ENCODE results near the gene MBP. TPM values are rescaled to one million over a fixed set of nuclear protein-coding genes. Genes with fewer than 3 reads are reported as not detected.

The MBP gene
- total RNA-seq, 1 donor from 2014 or later = 90.6 TPM

GRCh38 chr18:77007251-77007650 lies 125.3 kb downstream of the MBP start:
- TF ChIP-seq CTCF (IDR thresholded peaks at IDR 0.05) = no peak
- ATAC-seq = no peak
- Histone ChIP-seq H3K9me3 (no peaks in the 10 kb centered on the region), H3K36me3 (peaks cover 27% of the 10 kb centered on the region), H3K27me3 (ENCODE audit: low read depth) (no peaks in the 10 kb centered on the region), H3K4me3 (no peak overlapping the region), H3K4me1 (peaks cover 23% of the 10 kb centered on the region), H3K27ac (peak overlapping the region; percentile 69)
- intact Hi-C loops (cut with DNase I) = no loop called here
- DNase-seq = no peak

GRCh38 chr18:77006305-77007175 lies 126.0 kb downstream of the MBP start:
- no peak for TF ChIP-seq CTCF (IDR thresholded peaks at IDR 0.05)
- DNase-seq (peak; percentile 57), ATAC-seq (peak; percentile 52 to 70)
- intact Hi-C loops (cut with DNase I) = no loop called here
- Histone ChIP-seq H3K4me3 (no peak overlapping the region), H3K4me1 (peaks cover 23% of the 10 kb centered on the region), H3K27me3 (ENCODE audit: low read depth) (no peaks in the 10 kb centered on the region), H3K9me3 (no peaks in the 10 kb centered on the region), H3K27ac (peak overlapping the region; percentile 69), H3K36me3 (peaks cover 27% of the 10 kb centered on the region)

- no peaks in the 10 kb centered on the region for H3K9me3 ChIP-seq
- H3K27me3 ChIP-seq (ENCODE audit: low read depth) = no peaks in the 10 kb centered on the region
- H3K27ac ChIP-seq = peak overlapping the region; percentile 69
- no peak for ATAC-seq
- no peak for TF ChIP-seq CTCF (IDR thresholded peaks at IDR 0.05)
- H3K4me3 ChIP-seq = no peak overlapping the region
- H3K4me1 ChIP-seq = peaks cover 29% of the 10 kb centered on the region
- intact Hi-C loops (cut with DNase I) = no loop called here
- DNase-seq = no peak
- H3K36me3 ChIP-seq = peaks cover 18% of the 10 kb centered on the region
Observed at GRCh38 chr18:77005651-77006195, 126.9 kb downstream of the MBP start.

GRCh38 chr18:77004555-77005380 lies 127.8 kb downstream of the MBP start:
- no peaks in the 10 kb centered on the region for H3K9me3 ChIP-seq
- peak overlapping the region; percentile 69 for H3K27ac ChIP-seq
- H3K27me3 ChIP-seq (ENCODE audit: low read depth) = no peaks in the 10 kb centered on the region
- peaks cover 36% of the 10 kb centered on the region for H3K4me1 ChIP-seq
- peak overlapping the region; percentile 25 for H3K4me3 ChIP-seq
- DNase-seq (peak; percentile 68), ATAC-seq (no peak)
- H3K36me3 ChIP-seq = peaks cover 15% of the 10 kb centered on the region
- intact Hi-C loops (cut with DNase I) = no loop called here
- no peak for TF ChIP-seq CTCF (IDR thresholded peaks at IDR 0.05)

- intact Hi-C loops (cut with DNase I) = no loop called here
- H3K27ac ChIP-seq = no peak overlapping the region
Observed at GRCh38 chr18:77003316-77003715, 129.3 kb downstream of the MBP start.

More at GRCh38 chr18:77003316-77003715, 129.3 kb downstream of the MBP start:
- Histone ChIP-seq H3K4me3 (no peak overlapping the region), H3K9me3 (no peaks in the 10 kb centered on the region), H3K27me3 (ENCODE audit: low read depth) (no peaks in the 10 kb centered on the region), H3K4me1 (peaks cover 36% of the 10 kb centered on the region), H3K36me3 (peaks cover under 1% of the 10 kb centered on the region)
- ATAC-seq = no peak
- no peak for DNase-seq
- TF ChIP-seq CTCF (IDR thresholded peaks at IDR 0.05) = no peak

Measured in lower lobe of right lung (tissue), 2 donors.